HG03342 (cell line): Measurements from ENCODE around the gene MRM1.

Source experiments
- ATAC-seq: cut with Tn5 transposase; IDR thresholded peaks from one replicate; pipeline ENCODE4 v1.9.1; 2021; ENCODE audit warnings: mild to moderate bottlenecking, moderate library complexity; ENCODE audit not compliant: unreplicated experiment

Gene MRM1

DNA sequence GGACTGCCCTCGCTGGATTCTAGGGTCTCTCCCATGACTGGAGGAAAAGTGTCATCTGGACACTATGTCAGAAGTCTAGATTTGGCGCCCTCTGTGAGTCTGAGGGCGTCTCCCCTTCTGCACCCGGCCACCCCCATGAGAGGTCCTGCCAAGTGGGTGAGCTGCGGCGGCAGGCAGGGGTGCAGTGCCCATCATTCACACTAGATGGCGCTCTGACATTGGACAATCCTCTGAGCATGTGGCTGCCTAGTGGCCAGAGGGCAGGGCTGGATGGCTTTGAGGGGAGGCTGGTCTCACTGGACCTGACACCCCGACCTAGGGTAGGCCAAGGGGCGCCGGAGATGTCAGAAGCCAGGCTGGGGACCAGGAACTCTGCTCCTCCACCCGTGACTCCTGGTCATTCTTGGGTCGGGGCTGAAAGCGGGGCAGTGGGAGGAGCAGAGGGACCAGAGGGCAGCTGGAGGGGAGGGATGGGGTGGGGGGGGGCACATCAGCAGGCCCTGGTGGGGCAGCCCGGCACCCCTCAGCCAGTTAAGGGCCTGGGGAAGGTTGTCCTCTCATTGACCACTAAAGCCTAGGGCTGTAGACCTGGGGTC, 28.0 kb downstream of the MRM1 start:
- no peak for ATAC-seq

DNA sequence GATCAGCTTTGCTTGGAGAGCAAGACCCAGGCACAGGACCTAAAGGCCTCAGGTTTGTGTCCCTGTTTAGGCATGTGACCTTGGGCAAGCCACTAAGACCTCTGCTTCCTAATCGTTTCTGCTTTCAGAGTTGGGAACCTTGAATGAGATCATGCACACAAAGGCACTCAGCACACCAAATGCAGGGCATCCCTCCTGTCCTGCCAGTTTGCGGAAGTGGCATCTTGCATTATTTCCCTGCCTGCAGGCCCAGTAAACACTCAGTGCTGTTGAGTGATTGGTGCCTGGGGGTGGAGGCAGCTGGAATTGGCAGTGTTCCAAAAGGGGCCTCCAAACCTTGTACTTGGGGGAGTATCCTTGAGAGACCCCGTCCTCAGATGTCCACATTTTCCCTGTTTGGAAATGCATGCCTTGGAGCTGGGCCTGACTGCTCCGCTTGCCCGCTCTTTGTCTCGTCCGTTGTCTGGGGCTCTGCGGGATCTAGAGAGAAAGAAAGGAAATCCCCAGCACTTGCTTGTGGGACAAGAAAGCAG, 28.7 kb downstream of the MRM1 start:
- no peak for ATAC-seq

DNA sequence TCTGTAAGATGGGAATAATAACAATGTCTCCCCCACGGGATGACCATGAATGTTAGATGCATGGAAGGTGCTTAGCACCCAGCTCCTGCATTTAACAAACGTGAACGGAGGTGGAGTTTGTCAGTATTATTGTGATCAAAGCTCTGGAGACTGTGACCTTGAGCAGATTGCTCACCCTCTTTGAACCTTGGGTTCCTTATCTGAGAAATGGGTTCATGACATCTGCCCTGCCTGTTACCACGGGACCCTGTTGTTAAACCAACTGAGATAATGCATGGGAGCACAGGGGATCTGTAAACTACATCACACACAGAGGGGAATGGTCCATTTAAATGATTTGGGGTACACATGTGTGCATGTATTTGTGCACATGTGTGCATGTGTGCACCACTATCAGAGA, 29.6 kb downstream of the MRM1 start:
- no peak for ATAC-seq

DNA sequence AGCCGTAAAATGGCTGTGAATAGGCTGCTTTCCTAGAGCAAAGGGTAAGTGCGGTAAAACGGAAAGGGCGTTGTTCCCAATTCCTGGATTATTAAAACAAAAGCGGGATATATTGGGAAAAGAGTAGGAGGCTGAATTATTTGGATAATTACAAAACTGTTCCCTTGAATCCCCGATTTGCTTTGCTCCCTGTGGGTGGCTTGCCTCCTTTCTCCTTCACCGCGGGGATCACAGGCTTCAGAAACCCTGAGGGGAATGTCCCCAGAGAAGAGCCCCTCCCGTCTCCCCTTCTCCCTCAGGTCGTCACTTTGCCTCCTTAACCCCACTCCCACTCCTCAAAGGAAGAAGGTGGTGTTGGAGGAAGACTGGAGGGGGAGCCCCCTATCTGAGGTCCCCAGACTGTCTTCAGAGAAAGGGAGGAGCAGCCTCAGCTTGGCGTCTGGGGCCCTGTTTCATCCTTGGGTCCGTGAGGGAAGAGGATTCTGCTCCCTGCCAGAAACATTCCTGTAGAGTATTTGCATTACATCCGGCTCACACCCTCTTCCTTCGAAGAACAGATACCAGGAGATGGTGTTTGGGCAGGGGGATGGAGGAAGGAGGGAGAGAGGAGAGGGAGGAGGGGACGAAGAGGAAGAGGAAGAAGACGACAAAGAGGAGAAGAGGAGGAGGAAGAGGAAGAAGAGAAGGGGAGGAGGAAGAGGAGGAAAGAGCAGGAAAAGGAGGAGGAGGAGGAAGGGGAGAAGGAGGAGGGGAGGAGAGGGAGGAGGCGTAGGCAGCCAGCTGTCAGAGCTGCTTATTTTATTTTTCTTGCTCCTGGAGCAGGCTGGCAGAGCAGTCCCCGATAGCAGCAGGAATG, 31.8 kb downstream of the MRM1 start:
- no peak for ATAC-seq

DNA sequence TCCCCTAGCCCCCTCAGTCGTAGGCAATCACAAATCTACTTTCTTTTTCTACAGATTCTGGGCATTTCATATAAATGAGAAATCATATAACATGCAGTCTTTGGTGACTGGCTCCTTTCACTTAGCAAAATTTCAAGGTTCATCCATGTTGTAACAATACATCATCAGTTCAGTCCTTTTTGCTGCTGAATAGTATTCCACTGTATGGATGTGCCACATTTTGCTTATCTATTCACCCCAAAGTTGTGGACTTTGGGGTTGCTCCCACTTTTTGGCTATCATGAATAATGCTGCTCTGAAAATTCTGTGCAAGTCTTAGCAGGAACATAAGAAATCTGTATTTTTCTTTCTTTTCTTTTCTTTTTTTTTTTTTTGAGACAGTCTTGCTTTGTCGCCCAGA, 39.0 kb downstream of the MRM1 start:
- no peak for ATAC-seq

DNA sequence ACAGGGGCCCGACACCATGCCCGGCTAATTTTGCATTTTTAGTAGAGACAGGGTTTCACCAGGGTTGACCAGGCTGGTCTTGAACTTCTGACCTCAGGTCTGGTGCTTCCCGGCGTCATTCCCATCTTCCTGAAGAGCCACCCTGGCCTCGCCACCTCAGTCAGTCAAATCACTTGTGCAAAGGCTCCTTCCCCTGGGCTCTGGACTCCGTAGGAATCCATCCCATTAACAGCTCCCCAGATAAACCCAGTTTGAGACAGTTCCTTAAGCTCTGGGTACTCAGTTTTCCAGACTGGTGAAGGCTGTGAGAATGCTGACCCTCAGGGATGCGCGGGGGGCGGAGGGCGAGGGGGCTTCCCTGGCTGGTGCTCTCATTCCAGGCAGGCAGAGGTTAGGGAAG, 39.5 kb downstream of the MRM1 start:
- no peak for ATAC-seq

DNA sequence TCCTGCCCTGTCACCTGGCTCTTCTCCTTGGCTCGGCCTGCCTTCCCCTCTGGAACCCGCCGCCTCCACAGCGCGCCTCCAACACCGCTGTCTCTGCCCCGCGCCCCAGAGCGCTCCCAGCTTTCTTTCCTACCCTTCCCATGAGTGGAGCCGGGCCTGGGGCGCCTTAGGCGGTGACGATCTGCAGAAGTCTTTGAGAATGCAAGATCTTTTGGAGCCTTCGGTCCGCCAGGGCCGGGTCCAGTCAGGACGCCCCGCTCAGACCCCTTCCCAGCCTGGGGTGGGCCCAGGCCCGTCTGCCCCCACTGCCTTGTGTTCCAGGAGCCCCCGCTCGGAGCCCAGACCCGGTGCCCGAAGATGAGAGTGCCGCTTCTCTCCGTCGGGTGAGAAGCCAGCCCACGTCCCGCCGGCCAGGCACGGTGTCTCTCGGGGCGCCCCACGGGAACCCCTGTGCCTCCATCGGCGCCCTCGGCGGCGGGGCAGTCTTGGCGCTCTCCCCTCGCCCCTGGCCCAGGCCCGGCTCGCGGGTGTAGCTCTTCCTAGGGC, 40.0 kb downstream of the MRM1 start:
- ATAC-seq: no peak

DNA sequence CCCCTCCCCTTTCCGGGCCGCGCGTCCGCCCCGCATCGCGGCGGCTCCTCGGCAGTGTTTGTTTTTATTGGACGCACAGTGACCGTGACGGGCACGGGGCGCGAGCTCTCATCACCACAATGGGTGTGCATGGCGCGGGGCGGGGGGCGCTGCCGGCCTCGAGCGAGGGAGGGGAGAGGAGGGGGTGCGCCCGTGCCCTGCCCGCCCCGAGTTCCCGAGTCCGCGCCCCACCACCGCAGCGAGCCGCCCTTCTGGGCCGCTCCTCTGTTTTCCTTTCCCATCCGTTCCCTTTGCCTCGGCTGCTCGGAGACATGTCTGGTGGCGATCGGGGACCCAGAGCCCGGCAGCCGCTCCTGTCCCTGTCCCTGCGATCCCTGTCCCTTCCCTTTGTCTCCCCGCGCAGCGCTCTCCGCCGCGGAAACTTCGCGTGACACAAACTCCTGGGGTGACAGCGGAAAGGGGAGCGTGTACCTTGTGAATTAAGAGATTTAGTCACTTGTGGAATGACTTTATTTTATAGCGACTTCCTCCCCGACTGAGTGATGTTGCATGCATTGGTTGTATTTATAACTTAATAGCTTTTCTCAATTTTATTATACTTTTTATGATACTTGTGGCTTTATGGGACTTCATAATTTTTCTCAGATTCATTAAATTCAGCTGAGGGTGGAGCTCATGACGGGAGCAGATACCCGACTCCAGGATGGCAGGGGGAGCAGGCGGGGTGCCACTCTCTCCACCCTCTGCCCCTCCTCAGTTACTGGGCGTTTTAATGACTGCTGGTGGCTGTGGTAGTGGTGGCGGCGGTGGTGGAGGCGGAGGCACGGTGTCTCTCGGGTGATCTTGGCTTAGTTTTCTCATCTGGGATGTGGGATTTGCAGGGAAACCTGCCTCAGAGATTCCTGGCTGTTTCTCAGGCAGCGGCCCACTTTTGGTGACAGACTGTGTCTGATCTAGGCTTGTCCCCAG, 40.8 kb downstream of the MRM1 start:
- no peak for ATAC-seq

DNA sequence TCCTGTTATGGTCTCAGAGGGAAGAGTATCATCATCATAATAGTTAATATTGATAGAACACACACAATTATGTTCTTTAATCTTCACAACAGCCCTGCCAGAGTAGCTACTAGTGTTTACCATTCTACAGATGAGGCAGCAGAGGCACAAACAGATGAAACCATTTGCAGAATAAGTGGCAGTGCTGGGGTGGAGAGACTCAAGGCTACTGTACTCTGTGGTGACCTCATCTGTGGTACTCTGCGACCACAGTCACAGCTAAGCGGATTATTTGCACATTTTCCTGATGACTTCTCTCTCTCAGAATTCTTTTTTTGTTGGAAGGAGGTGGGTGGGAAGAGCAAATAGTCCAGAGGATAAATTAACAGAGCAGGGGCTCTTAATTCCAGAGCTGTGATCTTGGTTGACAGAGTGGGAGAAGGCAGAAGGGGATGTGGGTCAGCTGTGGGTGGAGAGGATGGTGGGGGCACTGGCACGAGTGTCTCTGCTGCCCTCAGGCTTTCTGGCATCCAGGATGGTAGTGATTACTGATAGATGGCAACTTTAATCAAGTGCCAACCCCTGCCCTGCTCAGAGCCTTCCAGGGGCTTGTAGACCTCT, 41.8 kb downstream of the MRM1 start:
- ATAC-seq: no peak

DNA sequence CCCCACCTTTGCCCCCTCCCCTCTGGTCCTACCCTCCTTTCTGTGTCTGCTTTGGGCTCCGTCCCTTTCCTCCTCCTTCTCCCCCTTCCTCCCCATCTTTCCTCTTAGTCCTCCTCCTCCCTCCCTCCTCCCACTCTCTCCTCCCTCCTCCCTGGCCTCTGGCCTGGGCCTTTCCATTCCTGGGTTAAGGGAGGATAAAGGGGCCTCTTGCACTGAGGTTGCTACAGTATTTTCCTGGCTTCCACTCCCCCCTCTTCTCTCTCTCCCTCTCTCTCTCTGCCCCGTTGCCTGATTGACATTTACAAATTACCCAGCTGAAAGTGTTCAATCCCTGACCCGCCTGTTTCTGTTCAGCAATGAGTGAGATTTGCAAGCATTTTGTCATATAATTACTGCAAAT, 44.0 kb downstream of the MRM1 start:
- no peak for ATAC-seq

DNA sequence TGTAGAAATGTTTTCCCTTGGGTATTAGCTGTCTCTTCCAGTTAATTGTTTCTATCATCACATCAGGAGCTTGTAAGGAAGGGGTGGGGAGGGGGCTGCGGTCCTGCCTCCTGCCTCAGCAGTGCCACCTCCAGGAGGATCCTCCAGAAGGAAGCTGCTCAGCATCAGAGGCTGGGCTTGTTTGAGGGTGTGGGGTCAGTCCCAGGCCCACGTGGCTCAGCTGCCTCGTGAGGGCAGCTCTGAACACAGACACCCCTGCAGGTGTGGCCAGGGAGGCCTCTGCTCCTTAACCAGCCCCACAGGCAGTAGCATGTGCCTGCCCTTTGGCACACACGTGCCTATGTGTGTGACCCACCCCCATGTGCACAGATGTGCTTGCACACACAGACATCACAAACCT, 46.3 kb downstream of the MRM1 start:
- no peak for ATAC-seq

DNA sequence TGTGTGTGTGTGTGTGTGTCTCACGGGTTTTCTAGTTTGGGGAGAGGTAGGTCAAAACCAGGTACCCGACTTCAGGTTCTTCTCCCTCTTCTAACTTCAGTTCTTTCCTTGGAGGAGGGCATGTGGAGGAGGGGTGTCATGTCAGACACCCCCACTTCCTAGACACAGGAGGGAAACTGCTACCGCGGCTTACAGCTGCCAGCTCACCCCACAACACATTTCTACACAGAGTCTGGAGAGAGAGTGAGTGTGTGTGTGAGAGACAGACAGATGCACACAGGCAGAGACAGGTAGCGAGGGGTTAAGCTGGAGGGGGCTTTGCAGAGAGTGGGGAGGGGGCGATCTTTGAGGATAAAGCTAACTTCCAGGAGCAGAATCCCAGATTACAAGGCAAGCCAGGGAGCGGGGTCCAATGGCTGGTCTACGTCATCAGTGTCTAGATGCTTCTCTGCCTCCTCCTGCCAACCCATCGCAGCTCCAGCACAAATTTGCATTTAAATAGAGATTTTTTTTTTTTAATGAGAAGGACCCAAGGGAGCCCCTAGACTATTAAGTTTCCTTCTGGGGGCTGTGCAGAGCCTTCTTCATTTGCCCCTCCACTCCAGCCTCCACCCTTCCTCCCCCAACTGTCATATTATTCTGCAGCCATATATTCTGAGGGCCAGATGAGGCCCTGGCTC, 48.9 kb downstream of the MRM1 start:
- ATAC-seq: no peak

DNA sequence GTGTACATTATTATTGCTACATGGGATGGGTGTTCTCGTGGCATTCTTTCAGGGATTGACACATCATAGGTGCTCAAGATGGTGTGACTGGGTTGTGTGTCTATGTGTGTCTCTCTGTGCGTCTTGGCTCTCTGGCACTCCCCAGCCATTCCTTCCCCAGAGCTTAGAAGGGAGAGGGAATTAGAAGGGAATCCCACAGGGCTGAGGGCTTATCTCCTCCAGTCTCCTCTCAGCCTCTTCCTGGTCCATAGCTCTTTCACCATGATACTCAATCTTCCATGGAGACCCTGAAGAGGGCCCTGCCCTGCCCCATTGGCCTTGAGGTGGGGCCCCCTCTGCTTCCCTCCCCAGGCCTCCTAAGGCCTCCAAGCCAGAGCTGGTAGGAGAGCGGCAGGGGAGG, 52.0 kb downstream of the MRM1 start:
- ATAC-seq: no peak

DNA sequence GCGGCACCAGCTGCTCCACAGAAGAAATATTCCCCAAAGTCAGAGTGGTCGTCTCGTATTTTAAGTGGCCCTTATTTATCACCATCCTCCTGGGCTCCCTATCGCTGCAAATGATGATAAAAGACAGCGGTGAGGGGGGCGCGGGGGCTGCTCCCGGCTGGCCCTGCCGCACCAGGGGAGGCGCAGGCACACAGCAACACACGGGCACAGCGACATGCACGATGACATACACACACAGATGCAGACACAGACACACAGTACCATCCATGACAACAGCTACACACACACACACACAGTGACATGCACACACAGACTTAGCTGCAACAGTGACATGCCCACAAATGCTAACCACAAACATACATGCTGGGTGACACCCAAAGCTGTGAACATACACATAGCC, 52.5 kb downstream of the MRM1 start:
- no peak for ATAC-seq

DNA sequence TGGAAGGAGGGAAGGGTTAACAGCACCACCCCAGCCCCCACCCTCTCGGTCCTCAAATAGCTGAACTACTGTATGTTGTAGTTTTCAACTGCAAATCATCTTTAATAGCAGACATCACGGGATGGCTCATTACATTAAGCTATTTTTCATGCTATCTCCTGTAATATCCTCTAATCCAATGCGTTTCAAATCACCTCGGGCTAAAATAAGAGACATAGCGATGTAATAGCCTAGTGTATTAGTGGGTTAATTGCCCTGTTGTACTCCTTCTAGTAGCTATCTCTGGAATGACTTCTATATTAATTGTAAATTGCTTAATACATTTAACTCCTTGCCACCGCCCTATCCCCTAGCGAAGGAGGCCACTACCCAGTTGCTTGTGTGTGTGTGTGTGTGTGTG, 54.3 kb downstream of the MRM1 start:
- ATAC-seq: no peak

DNA sequence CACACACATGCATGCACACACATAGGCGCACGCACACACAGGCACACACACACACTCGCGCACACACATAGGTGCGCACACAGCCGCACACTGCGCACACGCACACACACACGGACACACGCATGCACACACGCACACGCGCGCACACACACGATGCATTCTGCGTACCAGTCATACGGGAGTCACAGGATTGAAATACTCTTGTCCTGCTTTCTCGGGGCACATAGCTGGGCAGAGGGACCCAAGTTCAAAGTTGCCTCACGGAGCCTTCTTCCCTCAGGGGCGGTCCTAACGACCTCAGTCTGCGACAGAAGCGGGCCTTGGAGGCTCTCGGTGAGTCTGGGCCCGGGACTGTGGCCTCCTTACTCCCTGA, 56.0 kb downstream of the MRM1 start:
- ATAC-seq: no peak

DNA sequence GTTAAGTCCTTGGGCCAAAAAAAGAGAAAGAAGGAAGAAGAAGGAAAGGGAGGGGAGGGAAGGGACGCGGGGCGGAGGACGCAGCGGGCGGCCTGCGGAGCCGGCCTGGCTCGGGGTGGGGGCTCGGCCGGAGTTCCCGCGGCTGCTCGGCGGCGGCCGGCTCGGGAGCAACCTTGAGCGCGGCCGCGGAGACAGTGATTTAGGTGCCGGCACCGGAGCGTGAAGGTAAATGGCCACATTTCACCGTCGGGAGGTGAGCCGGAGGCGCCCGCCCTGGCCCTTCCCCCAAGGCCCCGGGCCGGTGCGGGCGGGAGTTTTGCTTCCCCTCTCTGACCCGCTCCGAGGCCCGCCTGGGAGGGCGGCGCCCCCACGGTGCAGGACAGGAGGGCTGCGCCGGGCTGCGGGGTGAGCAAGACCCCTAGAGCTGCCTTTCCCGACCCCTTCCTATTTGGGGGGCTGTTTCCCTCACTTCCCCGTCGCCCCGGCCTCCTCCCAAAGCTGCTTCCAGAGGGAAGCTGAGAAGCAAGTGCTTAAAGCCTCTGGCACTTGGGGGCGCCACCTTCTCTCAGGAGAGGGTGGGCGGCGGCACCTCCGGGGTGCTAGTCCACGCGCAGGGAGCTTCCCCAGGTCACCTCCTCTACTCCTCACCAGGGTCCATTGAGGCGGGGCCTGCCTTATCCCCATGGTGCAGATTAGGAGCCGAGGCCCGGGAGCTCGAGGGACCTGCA, 56.5 kb downstream of the MRM1 start:
- ATAC-seq: no peak
